HCT116 (cell line): Measurements from ENCODE around the gene ARL15.

Source experiments
- EZH2 ChIP-seq: fragments of 200-600 bp; sonication (generic); IDR thresholded peaks from 2 replicates; pipeline ENCODE4 v1.6.1; 2017; ENCODE audit warnings: antibody characterized with exemption, mixed run types
- EZH2phosphoT487 ChIP-seq: fragments of 200-600 bp; IDR thresholded peaks from 2 replicates; pipeline ENCODE4 v1.6.1; 2018; ENCODE audit warnings: antibody characterized with exemption, borderline replicate concordance

DNA sequence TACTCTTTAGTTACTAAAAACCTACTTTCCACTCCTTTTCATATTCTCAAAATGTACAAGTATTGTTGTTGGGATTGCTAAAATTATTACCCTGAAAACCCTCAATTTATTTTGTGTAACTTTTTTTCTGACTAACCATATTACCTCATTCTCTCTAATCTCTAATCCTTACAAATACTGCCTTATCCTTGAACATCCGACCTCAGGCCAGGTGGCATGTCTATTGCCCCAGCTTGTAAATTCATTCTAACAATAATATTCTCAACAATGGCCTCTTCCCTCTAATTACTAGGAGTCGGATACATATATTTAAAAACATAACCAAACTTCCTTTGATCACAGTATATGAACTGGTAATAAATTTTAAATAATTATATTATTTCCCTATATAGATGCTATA is 25.8 kb downstream of the ARL15 start:
- no peak for TF ChIP-seq EZH2
- no peak for TF ChIP-seq EZH2phosphoT487
